NCI-H2171 (cell line): Measurements from ENCODE around the gene DRGX.

Source experiments
- DNase-seq: peaks from one replicate; lab custom pipeline; 2025; lab: John Stamatoyannopoulos, UW

Gene DRGX

GRCh38 chr10:49314806-49315205 lies 81.1 kb downstream of the DRGX start:
- DNase-seq, result no peak
